CD4-positive, alpha-beta T cell treated with Interleukin-17A for 1 hour (primary cell): Measurements from ENCODE around the gene CAPRIN1.
"Not testable (repeated sequence)": the region's sequence is repeated elsewhere in the genome, so short reads cannot be mapped to it uniquely, and the experiment has no call there.

ENCODE experiments used
- DNase-seq: peaks from one replicate; pipeline ENCODE4 v3.0.0-alpha.2; 2020

Gene CAPRIN1

GRCh38 chr11:34094900-34095299 is 43.4 kb downstream of the CAPRIN1 start:
- not testable (repeated sequence) for DNase-seq

DNA sequence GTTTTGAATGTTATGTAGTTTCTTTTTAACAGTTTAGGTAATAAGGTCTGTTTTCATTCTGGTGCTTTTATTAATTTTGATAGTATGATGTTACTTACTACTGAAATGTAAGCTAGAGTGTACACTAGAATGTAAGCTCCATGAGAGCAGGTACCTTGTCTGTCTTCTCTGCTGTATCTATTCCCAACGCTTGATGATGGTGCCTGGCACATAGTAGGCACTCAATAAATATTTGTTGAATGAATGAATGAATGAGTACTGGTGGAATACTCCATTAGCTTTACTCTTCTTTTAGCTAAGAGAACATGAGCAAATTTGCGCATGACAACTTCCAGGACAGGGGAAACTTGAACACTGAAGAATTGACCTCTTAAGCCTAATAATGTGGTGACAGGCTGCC is 47.3 kb downstream of the CAPRIN1 start:
- DNase-seq = no peak

- DNase-seq = no peak
Observed at GRCh38 chr11:34104680-34105078, 53.1 kb downstream of the CAPRIN1 start.

GRCh38 chr11:34105079-34105956 is 53.8 kb downstream of the CAPRIN1 start, which contains the start of gene NAT10:
Gene NAT10 (plus strand): TSS chr11:34105629. CDS start chr11:34108226, 2,597 bp downstream.
- peak; percentile 99 for DNase-seq

DNA sequence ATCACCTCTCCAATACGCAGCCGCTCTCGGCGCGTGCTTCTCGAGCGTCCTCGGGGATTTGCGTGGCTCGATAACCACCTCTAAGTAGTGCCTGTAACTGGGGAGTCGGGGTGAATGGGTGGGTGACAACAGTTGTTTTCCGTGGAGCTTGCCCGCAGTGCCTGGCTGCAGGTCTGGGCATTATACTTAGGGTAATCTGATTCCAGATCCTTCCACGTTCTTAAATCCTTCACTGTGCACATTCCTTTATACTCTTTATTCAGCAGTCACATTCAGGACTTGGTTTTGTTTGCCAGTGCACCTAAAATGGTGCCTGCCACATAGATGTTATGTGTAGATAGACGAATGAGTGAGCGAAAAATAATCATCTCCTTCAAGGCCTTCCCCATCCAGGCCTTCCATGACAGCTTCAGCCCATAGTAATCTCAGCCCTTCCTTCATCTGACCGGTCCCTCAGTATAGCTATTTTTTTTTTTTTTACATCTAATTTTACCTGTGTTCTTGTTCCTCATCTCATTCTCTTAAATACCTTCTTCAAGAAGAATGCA is 54.5 kb downstream of the CAPRIN1 start:
- DNase-seq = no peak

GRCh38 chr11:34111722-34112270 is 60.3 kb downstream of the CAPRIN1 start:
- DNase-seq = no peak

DNA sequence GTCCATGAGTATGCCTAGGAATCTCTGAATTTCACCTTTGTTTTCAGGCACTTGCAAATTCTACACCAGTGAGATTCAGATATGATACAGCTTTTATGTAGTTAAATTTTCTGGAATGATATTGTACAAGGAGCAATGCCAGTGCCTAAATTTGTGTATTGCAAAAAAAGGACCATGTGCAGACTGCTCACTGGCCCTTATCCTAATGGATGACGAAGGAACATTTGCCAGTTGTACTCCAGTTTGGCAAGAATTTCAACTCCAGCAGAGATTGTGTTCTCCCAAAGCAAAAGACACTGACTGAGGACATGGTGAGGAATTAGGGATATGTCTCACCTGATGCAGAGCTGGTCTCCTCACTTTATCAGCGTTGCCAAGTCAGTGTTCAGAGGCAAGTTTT is 62.5 kb downstream of the CAPRIN1 start:
- DNase-seq = no peak

DNA sequence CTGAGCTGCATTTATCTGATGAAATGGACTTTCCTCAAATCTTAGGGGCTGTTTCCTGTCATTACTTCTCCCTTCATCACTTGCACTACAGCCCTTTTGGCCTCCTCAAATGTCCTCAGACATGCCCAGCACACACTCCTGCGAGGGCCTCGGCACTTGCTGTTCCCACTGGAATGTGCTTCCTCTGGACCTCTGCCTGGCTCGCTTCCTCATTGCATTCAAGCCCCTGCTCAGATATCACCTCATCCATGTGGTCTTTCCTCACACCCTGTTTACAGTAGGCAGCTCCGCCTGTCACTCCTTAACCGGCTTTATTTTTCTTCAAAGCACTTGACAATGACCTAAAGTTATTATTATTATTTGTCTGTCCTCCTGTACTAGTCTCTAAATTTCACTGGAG is 62.9 kb downstream of the CAPRIN1 start:
- DNase-seq = no peak

GRCh38 chr11:34120651-34121050 is 69.1 kb downstream of the CAPRIN1 start:
- DNase-seq = no peak

GRCh38 chr11:34124885-34125668 is 73.5 kb downstream of the CAPRIN1 start:
- DNase-seq = no peak

GRCh38 chr11:34126959-34127848 is 75.7 kb downstream of the CAPRIN1 start:
- no peak for DNase-seq

DNA sequence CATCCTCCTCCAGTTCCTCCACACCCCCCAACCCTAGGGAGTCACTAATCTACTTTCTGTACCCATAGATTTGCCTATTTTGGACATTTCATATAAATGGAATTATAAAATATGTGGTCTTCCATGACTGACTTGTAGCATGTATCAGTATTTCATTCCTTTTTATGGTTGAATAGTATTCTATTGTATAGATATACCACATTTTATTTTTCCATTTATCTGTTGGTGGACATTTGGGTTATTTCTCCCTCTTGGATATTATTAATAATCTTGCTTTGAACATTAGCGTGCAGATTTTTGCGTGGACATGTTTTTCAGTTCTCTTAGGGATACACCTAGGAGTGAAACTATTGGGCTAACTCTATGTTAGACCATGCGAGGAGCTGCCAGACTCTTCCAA is 77.3 kb downstream of the CAPRIN1 start:
- no peak for DNase-seq

DNA sequence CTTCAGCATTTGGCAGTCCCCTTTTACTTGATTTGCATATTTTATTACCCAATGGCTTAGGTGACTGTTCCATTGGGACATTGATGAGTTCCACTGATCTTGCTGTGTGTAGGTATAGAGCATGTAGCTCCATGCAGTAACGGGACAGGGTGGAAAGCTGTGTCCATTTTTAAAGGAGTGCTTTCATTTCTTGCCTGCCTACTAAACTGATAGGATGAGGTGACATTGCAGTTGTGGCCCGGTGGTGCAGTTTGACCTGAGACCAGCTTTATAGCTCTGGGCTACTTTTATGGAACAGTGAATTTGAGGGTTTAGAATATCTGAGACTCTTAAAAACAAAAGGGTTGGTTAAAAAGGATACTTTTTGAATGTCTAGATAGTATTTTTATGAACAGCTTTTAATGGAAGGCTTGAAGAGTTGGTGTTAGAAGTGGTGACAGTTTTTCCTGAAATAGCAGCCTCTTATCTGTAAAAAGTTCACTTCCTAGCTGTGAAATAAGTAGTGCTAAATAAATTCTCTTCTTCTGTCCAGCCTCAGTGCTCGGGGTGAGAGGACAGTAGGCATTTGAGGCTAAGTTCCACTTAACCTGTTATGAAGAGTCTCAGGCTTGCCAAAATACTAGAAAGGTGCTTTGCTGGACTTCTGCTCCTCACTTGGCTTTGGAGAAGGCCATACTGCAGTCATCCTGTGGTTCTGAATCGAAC is 80.9 kb downstream of the CAPRIN1 start:
- DNase-seq = no peak

GRCh38 chr11:34134765-34135164 is 83.2 kb downstream of the CAPRIN1 start:
- DNase-seq = no peak

GRCh38 chr11:34135439-34135838 is 83.9 kb downstream of the CAPRIN1 start:
- DNase-seq = no peak

- DNase-seq = no peak
Observed at GRCh38 chr11:34136420-34136819, 84.9 kb downstream of the CAPRIN1 start.

- no peak for DNase-seq
Observed at GRCh38 chr11:34139346-34139745, 87.8 kb downstream of the CAPRIN1 start.

DNA sequence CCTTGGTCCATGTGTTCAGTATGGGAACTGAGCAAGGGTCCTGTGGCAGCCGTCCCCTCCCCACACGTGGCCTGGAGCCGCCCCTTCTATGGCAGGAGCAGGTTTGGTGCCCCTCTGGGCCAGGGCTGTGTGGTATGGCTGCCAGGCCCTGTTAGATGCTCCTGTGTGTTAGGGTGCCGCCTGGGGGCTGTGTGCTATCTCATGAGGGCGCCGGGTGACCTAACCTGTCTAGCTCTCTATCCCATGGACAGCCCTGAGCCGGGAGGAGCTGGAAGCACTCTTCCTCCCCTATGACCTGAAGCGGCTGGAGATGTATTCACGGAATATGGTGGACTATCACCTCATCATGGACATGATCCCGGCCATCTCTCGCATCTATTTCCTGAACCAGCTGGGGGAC is 88.6 kb downstream of the CAPRIN1 start:
- no peak for DNase-seq

DNA sequence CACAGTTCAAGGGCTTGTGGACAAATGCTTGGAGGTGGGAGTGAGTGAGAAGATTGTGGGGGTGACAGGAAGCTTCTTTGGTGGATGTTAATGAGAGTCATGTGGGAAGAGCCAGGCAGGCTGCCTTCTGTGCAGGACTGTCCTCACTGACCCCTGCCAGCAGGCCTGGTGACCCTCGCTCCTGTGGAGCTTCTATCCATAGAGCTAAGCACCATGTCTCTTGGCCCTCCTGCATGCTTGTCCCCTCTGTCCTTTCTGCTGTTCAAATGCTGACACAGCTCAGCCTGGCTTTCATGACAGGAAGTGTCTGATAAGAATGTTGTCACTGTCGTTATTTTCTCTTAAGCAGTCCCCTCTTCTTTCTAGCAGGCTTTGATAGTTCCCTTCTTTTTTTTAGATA is 91.5 kb downstream of the CAPRIN1 start:
- no peak for DNase-seq

GRCh38 chr11:34145073-34145472 is 93.5 kb downstream of the CAPRIN1 start:
- DNase-seq = no peak

DNA sequence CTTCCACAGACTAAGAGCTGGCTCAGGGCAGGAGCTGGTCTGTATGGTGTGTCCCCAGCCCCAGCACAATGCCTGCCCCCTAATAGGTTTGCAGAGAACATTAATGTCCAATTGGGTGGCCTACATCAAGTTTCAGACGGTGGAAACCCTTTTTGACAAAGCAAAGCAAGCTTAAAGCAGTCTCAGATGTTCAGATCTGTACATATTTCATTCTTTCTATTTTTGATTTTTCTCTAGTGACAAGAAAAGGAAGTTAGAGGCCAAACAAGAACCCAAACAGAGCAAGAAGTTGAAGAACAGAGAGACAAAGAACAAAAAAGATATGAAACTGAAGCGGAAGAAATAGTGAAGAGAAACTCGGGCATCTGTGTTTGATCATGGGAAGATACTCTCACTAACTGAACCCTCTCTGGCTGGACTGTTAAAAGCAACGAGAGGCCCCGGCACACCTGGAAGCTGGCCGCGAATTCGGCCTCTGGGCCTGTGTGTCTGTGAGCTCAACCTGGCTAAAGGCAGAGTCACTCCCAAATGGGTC is 94.4 kb downstream of the CAPRIN1 start:
- DNase-seq = no peak
